Measurements from ENCODE around the gene LYZL6. TPM values are rescaled to one million over a fixed set of nuclear protein-coding genes. Genes with fewer than 3 reads are reported as not detected.
"Not testable (repeated sequence)": the region's sequence is repeated elsewhere in the genome, so short reads cannot be mapped to it uniquely, and the experiment has no call there.

Gene LYZL6
- polyA plus RNA-seq, 4 donors = not detected

DNA sequence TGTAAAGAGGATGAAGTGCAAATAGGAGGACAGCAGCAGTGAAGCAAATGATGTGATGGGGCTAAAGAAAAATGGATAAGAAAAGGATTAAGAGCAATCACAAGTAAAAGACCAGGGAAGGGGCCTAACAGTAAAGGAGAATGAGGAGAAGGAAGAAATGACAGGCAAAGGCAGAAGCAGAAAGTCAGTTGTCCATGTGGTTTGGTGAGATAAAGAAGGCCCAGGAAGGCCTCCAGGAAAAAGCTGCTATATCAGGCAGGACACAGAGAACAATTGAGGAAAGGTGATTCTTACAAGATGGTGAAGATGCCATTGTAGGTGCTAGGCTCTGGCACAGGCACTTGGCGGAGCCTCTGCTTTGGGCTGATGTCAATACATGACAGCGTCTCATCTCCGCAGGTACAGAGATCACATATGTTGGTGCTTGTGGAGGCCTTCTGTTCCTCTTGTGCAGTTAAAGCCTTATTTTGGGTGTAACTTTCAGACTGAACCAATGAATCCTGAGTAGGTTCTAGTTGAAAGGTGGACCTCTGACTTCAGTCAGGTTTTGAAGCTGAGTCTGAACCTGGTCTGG, 31.1 kb downstream of the LYZL6 start:
- DNase-seq (ENCODE audit: low read depth in 4 of 4, low spot score in 2 of 4) = no peak

DNA sequence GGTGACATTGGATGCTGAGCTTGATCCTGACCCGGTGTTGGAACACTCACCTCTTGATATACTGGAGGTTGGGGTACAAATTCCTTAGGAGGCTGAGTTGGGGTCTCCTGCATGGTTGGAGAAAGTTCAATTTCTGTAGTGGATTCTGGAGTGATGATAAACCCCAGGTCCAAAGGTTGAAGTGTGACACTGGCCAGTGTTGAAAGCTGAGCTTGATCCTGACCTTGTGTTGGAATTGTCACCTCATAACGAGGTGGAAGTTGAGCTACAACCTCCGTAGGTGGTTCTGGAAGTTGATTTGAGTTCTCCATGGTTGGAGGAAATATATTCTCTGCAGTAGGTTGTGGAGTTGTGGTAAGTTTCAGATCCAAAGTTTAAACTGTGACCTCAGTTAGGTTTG, 34.1 kb downstream of the LYZL6 start:
- DNase-seq (ENCODE audit: low read depth in 4 of 4, low spot score in 2 of 4) = no peak

DNA sequence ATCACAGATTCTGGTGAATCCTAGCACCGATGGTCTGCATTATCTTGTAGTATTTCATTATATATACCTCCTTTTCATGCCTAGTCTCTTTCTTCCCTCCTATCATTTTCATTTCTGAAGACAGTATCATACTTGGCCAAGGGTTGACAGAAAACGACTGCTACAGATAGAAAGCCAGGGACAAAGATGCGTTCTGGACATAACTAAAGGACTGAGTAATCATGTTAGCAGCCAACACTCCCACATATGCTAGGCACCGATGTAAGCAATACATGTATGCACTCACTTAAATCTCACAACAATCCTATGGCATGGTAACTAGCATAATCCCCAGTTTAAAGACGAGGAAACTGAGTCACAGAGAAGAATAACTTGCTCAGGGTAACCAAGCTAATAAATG, 35.8 kb downstream of the LYZL6 start:
- no peak for DNase-seq (ENCODE audit: low read depth in 4 of 4, low spot score in 2 of 4)

DNA sequence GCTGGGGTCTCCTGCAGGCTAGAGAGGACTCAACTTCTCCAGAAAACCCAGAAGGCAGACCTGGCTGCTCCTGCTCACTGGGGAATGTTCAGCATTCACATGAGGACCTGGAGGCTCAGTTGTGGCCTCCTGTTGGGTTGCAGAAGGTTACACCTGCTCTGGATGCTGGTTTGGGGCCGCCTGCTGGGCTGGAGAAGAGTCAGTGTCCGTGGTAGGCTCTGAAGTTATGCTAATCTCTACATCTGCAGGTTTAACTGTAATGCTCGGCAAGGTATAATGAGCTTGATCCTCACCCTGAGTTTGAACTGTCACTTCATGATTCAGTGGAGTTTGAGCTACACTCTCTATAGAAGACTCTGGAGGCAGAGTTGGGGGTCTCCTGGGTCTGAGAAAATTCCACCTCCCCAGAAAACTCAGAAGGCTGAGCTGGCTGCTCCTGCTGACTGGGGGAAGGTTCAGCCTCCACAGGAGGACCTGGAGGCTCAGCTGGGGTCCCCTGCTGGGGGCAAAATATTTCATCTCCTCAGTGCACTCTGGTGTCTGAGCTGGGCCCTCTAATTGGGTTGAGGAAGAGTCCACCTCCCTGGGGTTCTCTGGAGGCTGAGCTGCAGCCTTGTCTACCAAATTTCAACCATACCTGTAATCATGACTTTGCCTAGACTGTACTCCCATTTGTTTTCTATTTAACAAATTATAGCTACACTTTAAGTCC, 36.4 kb downstream of the LYZL6 start:
- no peak for DNase-seq (ENCODE audit: low read depth in 4 of 4, low spot score in 2 of 4)

DNA sequence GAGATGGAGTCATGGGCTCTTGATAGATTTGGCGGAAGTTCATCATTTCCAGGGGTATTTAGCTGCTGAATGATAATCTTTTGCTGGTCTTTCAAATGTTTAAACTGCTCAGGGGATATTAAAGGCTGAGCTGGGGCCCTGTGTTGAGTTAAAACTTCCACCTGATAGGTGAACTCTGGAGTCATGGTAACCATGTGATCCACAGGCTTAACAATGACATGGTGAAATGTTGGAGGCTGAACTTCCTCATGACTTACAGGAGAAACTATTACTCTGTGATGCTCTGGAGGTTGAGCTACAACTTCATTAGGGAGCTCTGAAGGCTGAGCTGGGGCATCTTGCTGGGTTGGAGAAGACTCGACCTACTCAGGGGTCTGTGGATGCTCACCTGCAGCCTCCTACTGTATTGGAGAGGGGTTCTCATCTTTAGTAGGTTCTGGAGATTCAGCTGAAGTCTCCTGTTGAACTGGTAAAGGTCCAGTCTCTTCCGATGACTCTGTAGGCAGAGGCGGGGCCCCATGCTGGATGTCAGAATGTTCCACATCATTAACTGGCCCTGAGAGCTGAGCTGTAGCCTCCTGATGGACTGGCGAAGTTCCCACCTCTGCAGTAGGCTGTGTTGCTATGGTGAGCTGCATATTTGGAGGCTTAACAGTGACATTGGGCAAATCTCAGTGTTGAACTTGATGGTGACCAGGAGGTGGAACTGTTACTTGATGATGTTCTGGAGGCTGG, 37.2 kb downstream of the LYZL6 start:
- DNase-seq (ENCODE audit: low read depth in 4 of 4, low spot score in 2 of 4) = no peak

DNA sequence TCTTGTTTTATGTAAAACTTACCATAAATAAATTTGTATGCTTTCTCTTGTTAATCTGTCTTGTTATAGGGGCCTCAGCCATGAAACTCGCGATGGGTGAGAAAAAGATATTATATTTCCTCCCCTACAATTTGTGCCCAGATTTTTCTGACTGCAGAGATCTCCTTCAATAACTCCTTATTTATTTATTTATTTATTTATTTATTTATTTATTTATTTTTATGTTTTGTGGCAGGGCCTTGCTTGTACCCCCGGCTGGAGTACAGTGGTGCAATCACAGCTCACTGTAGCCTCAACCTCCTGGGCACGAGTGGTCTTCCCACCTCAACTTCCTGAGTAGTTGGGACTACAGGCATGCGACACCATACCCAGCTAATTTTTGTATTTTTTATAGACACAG, 40.1 kb downstream of the LYZL6 start:
- DNase-seq (ENCODE audit: low read depth in 4 of 4, low spot score in 2 of 4) = no peak

DNA sequence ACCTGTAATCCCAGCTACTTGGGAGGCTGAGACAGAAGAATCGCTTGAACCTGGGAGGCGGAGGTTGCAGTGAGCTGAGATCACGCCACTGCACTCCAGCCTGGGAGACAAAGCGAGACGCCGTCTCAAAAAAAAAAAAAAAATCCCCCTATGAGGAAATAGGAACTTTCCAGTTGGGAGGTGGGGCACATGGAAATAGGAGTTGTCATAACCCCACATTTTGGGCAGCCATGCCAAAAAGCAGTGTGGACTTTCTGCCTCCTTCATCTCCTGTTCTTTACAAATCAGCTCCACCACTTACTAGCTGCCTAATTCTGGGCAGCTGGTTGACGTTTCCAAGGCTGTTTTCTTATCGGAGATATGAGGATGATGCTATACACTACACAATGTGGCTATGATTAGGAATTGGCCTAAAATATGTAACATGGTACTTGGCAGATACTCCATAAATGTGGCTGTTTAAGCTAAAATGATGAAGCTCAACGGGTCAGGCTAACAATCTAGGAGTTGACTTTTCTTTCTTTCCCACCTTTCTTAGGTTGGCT, 41.8 kb downstream of the LYZL6 start:
- DNase-seq (ENCODE audit: low read depth in 4 of 4, low spot score in 2 of 4) = no peak

DNA sequence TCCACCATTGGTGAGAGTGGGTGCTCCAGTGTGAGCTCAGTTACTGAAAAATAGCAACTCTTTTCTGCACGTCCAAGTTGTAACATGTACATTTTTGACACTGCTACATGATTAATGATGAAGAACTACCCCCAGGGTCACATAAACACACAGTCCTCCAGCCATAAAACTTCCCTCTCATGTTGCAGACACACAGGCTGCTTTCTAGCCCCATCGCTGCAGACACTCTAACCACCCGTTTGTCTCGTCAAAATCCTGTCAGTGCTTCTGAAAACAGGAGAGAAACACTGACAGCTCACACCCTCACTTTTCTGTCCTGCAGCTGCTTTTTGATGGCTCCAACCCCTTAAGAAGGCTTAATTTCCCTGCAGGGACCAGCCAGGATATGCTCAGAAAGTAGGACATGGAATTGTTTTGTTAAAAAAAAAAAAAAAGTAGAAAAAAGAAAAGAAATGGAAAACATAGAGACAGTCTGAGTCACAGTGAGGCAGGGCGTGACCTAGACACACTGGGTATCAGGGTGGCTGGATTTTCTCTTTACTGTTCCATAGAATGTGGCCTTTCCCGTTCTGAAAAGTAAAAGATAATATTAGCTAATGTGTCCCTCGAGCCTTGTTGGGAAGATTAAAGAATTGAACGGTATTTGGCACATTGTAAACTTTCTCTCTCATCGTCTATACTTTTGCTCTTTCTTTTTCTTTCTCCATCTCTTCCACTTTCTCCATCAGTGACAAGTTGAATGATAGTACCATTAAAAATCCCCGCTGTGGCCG, 42.6 kb downstream of the LYZL6 start:
- DNase-seq (ENCODE audit: low read depth in 4 of 4, low spot score in 2 of 4) = peak in 2 of 4 donors; percentile 26 to 41

DNA sequence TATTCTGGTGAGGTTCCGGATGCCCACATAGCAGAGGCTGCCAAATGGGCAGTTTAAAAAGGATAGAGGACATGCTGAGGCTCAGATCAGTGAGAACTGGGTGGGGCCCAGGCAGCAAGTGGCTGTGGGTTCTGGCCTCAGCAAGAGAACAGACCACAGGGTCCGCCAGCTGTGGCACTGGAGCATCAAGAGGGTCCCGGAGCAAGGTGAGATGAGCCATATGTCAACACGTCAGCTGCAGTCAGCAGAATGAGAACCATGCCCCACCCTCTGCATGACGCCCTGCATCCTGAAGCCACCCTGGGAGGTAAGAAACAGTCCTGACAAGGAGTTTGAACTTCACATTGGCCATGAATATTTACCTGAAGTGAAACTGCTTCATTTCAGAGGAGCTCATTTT, 43.2 kb downstream of the LYZL6 start:
- DNase-seq (ENCODE audit: low read depth in 4 of 4, low spot score in 2 of 4) = no peak

DNA sequence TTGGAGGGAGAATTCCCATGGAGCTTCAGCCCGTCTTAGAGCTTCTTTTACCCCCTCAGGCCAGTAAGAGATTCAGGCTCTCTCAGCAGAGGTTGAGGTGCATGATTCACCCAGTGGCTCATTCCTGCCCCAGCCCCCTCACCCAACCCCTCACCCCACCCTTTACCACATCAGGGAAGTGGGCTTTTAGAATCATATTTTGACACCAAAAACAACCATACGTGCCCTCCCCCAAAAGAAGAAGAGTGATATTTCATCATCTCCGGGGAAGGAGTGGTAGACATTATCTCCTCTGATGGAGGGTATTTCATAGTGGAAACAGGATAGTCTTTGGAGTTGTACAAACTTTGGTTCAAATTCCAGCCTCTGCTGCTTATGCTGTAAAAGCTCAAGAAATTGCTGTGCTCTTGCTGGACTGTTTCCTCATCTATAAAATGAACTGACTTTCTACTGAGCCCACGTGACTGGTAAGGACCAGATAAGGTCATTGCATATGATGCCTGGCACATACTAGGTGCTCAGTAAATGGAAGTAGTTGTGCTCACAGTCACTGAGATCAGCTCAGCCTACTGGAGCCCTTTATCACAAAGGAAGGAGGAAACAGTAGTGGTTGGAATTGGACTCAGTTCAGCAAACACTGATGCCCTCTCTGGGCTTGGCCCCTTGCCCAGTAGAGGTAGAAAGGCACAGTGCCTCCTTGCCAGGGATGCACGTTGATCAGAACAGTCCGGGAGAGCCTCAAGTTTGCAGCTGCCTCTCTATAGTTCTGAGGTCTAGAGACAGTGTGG, 45.0 kb downstream of the LYZL6 start:
- no peak for DNase-seq (ENCODE audit: low read depth in 4 of 4, low spot score in 2 of 4)

DNA sequence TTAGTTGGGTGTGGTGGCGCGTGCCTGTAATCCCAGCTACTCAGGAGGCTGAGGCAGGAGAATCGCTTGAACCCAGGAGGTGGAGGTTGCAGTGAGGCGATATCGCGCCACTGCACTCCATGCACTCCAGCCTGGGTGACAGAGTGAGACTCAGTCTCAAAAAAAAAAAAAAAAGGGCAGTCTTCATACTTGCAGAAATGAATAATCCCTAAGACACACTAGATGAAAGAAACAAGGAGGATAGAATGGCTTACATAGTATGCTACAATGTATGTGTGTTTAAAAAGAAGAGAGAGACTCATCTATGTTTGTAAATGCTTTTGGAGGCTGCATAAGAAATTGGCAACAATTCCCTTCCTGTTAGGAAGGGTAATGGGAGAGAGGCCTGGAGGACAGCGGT, 45.7 kb downstream of the LYZL6 start:
- DNase-seq (ENCODE audit: low read depth in 4 of 4, low spot score in 2 of 4) = not testable (repeated sequence)

DNA sequence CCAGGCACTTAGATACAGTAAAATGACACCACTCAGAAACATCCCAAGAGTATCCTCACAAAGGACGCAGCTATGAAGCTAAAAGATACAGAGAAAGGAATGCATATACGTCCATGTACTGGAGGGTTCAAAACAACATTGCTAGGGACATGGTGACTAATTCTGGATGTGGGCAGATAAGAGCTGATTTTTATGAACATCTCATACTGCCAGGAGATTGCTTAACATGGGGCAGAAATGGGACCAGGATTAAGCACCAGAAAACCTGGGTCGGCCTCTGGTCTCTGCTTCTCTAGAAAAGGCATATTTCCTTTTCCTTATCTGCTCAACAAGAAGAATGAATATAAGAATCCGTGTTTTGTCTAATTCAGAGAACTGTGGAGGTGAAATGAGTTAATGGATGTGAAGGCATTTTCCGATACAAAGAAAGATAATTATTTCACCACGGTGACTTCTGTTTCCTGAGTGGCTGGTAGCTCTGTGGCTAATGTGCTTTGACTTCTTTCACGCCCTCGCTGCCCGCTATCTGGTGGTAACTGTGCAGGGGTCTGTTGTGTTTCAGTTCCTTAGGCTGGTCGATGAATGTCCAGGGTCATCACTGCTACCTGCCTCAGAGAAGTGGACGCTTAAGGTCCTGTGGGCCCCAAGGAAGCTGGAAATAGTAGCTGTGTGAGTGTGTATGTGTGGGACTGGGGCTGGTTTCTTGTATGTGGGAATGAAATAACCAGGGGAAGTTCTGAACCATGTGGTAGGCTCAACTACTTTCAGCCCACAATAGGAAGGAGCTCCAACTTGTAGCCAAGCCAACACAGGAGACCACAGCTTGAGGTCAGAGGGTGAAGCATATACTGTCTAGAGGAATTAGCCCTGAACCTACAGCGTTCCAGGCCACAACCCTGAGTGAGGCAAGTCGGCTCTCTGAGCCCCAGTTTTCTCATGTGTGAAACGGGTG, 47.6 kb downstream of the LYZL6 start:
- no peak for DNase-seq (ENCODE audit: low read depth in 4 of 4, low spot score in 2 of 4)

DNA sequence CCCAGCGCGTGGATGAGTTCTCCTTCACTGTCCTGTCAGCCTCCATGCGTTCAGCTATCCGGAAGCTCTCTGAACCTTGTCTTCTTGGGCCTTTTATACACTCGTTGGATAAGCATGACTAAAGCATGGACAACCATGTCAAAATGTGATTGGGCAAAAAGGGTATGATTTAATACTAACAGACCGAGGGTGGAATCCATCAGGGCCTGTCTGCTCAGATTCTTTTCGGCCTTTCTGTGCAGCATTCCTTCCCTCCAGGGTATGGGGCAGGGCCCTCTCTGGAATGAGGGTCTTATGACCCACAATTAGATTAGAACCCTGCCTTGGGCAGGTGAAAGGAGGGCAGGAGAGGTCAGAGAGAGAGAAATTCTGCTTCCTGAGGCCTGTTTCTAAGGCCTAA, 49.3 kb downstream of the LYZL6 start:
- DNase-seq (ENCODE audit: low read depth in 4 of 4, low spot score in 2 of 4) = no peak

DNA sequence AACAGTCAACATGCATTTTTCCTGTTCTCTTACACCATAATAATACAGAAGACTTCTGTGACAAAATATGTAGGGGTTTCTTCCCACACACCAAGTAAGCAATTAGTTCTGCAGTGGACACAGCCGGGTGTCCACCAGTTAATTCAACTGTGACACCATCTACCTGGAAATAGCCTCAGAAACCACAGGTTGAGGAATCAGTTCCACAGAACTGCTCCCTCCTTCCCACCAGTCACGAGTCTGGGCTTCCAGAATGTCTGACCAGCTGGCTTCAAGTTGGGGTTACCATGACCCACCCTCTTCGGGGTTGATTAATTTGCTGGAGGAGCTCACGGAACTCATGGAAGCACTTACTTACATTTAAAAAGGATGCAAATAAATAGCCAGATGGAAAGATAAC, 49.8 kb downstream of the LYZL6 start:
- DNase-seq (ENCODE audit: low read depth in 4 of 4, low spot score in 2 of 4) = no peak

DNA sequence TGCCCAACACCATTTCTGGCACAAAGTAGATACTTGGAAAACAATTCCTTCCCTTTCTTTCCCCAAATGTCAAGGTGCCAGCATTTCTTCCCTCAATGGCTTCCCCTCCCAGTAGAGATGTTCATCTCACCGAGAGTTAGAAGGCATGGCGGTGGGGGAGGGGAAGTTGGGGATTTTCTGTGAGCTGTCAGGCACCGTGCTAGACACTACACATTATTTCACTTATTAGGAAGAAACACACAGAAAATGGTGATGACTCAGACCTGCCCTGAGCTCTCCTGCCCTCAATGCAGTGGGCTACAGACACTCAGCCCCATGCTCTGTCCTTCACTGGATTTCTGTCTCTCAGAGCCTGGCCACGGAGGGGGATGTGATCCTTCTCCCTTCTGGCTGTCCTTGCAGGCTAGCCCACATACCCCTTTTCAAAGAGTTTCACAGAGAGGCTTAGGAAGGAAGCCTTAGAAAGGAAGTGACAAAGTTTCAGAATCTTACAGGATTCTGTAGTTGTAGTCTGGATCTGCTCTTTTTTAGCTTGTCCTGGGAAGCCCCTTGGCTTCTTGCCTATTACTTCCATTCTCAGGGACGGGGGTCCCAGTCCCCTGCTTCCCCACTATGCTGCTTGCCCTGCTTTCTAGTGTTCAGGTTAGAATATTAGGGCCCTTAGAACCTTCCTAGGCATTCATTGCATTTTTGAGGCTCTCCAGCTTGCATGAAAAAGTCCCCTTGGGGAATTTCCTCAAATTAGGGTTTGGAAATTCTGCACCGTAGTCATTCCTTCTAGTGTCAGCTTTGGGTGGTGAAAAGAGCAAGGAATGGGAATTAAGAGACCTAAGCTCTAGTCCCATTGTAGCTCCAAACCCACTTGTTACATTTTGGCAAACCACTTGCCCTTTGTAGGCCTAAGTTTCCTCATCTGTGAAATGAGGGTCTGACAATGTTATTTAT, 51.1 kb downstream of the LYZL6 start:
- DNase-seq (ENCODE audit: low read depth in 4 of 4, low spot score in 2 of 4) = no peak

DNA sequence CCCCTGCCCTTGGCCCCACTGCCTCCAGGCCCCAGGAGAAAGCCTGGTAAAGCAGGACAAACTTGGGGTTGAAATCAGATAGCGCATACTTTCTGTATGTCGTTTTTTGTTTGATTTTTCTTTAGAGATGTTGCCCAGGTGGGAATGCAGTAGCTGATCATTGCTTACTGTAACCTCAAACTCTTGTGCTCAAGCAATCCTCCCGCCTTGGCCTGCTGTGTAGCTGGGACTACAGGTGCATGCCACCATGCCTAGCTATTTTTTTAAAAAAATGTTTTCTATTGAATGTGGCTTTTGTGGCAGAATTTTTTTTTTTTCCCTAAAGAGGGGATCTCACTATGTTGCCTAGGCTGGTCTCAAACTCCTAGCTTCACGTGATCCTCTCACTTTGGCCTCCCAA, 52.2 kb downstream of the LYZL6 start:
- no peak for DNase-seq (ENCODE audit: low read depth in 4 of 4, low spot score in 2 of 4)

DNA sequence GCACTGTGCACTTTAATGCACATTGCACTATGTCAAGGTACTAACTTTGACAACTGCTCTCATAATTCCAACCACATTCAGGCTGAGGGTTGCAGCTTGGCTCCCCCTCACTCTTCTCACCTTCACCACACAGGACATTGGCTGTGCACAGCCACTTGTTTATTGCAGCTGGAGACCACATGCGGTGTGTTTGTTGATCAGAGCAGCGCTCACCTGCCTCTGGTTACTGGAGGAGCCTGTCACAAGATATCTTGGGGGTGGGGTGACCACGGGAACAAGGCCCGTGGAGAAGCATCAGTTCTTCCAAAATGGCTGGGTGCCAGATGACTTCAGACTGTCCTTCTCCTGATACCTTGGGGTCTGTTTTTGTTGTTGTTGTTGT, 52.7 kb downstream of the LYZL6 start:
- no peak for DNase-seq (ENCODE audit: low read depth in 4 of 4, low spot score in 2 of 4)

Data from left renal cortex interstitium (tissue), 4 donors.